GM21529 (cell line): ENCODE measurements around the gene CUTA.

Experiments used
- ATAC-seq: cut with Tn5 transposase; IDR thresholded peaks from one replicate; pipeline ENCODE4 v1.9.1; 2021; ENCODE audit not compliant: unreplicated experiment

The CUTA gene

GRCh38 chr6:33424855-33425667 is 7.2 kb upstream of the CUTA start:
- ATAC-seq, result no peak

- no peak for ATAC-seq
Observed at GRCh38 chr6:33423777-33424176, 5.9 kb upstream of the CUTA start.

- no peak for ATAC-seq
Observed at GRCh38 chr6:33421344-33421643, 3.4 kb upstream of the CUTA start.

GRCh38 chr6:33420491-33421343 is 2.8 kb upstream of the CUTA start:
- ATAC-seq, result no peak

GRCh38 chr6:33419580-33420490 is 1.9 kb upstream of the CUTA start, which contains the start of gene SYNGAP1:
SYNGAP1 (plus strand) TSS chr6:33420065; CDS start chr6:33420265, 200 bp downstream.
- ATAC-seq, result no peak

- no peak for ATAC-seq
Observed at GRCh38 chr6:33418690-33419291, 884 bp upstream of the CUTA start.

- ATAC-seq, result no peak
Observed at GRCh38 chr6:33417128-33417902, 592 bp downstream of the CUTA start.

- ATAC-seq, result no peak
Observed at GRCh38 chr6:33416386-33417127, 1.4 kb downstream of the CUTA start.

GRCh38 chr6:33415831-33416230 is 2.1 kb downstream of the CUTA start:
- no peak for ATAC-seq

GRCh38 chr6:33414592-33415271 is 3.2 kb downstream of the CUTA start:
- ATAC-seq, result no peak

GRCh38 chr6:33413241-33414120 is 4.4 kb downstream of the CUTA start:
- no peak for ATAC-seq

- no peak for ATAC-seq
Observed at GRCh38 chr6:33412140-33413009, 5.5 kb downstream of the CUTA start.

- no peak for ATAC-seq
Observed at GRCh38 chr6:33411632-33412005, 6.3 kb downstream of the CUTA start.

GRCh38 chr6:33410711-33411631 is 6.9 kb downstream of the CUTA start, which contains the start of gene PHF1:
PHF1 (plus strand) TSS chr6:33411014; CDS start chr6:33412264, 1,250 bp downstream.
- peak; percentile 28 for ATAC-seq

- ATAC-seq, result peak; percentile 82
Observed at GRCh38 chr6:33410050-33410710, 7.7 kb downstream of the CUTA start.
